Measurements from ENCODE around the gene PDGFRA. TPM values are rescaled to one million over a fixed set of nuclear protein-coding genes. Genes with fewer than 3 reads are reported as not detected.
"Not testable (repeated sequence)": the region's sequence is repeated elsewhere in the genome, so short reads cannot be mapped to it uniquely, and the experiment has no call there.

PDGFRA gene
- total and polyA plus RNA-seq, 8 donors, result 50.3 to 151 (median 113) TPM

- intact Hi-C loops (cut with DNase I), result no loop called here
- H3K4me1 ChIP-seq, result no peaks in the 10 kb centered on the region
- H3K4me3 ChIP-seq, result no peak overlapping the region
- H3K9me3 ChIP-seq, result no peaks in the 10 kb centered on the region
- DNase-seq, result no peak
- no peaks in the 10 kb centered on the region for H3K27me3 ChIP-seq
- ATAC-seq, result no peak
- no peak overlapping the region for H3K27ac ChIP-seq
- H3K36me3 ChIP-seq, result no peaks in the 10 kb centered on the region
- no peak for TF ChIP-seq CTCF (IDR thresholded peaks at IDR 0.05)
These were observed 107.9 kb downstream of the PDGFRA start for GRCh38 chr4:54337009-54337408.

GRCh38 chr4:54342067-54342466, 113.0 kb downstream of the PDGFRA start:
- H3K4me1 ChIP-seq; H3K4me3 ChIP-seq; H3K36me3 ChIP-seq; intact Hi-C loops (cut with DNase I); ATAC-seq; H3K27me3 ChIP-seq; H3K27ac ChIP-seq; DNase-seq; H3K9me3 ChIP-seq: not testable (repeated sequence)

Other genes starting within 250 kb of the PDGFRA start
- 10 to 100 TPM; 18.5 to 22.3 TPM for gene CHIC2, start 164.7 kb upstream of the PDGFRA start, total RNA-seq
- 10 to 100 TPM; 25.7 to 34.9 (median 29.1) TPM for gene CHIC2, start 164.7 kb upstream of the PDGFRA start, polyA plus RNA-seq (ENCODE audit: insufficient read length in 6 of 6)
- gene GSX2, start 129.1 kb upstream of the PDGFRA start, total RNA-seq, result not detected
- gene GSX2, start 129.1 kb upstream of the PDGFRA start, polyA plus RNA-seq (ENCODE audit: insufficient read length in 6 of 6), result not detected